SU-DHL-6 (cell line): Measurements from ENCODE around the gene INPP5E.

Experiments used
- CTCF ChIP-seq: fragments of 200-600 bp; sonication (generic); IDR thresholded peaks from one replicate; pipeline ENCODE4 v1.5.1; 2017; ENCODE audit warnings: antibody characterized with exemption, mild to moderate bottlenecking, low read length, moderate library complexity; ENCODE audit not compliant: insufficient read depth, poor library complexity, severe bottlenecking
- EZH2phosphoT487 ChIP-seq: fragments of 200-600 bp; sonication (generic), shearing (Covaris generic); conservative IDR thresholded peaks from 2 replicates; pipeline ENCODE4 v1.6.1; 2018; ENCODE audit warnings: mild to moderate bottlenecking, antibody characterized with exemption, low read length, moderate library complexity, mixed read lengths

- TF ChIP-seq CTCF (no peak), EZH2phosphoT487 (no peak)
Observed at GRCh38 chr9:136442265-136442664, 2.6 kb upstream of the INPP5E start.
